Measurements from ENCODE around the gene CDK5RAP3.

The CDK5RAP3 gene

GRCh38 chr17:48028736-48029135 lies 57.8 kb downstream of the CDK5RAP3 start:
- in situ Hi-C loops (cut with MboI; ENCODE audit: low pct_unique_long_range_greater_than_20kb, low sequenced_read_pairs, unreplicated experiment) = loop anchor here (5.0 kb wide), 1 partner anchor 39 kb away; no protein-coding TSS in a partner anchor
- no peak for DNase-seq (ENCODE audit: low spot score)
- TF ChIP-seq CTCF (IDR thresholded peaks at IDR 0.05; ENCODE audit: extremely low read depth, insufficient read depth, missing control alignments) = no peak

- TF ChIP-seq CTCF (IDR thresholded peaks at IDR 0.05; ENCODE audit: extremely low read depth, insufficient read depth, missing control alignments) = no peak
- no peak for DNase-seq (ENCODE audit: low spot score)
- in situ Hi-C loops (cut with MboI; ENCODE audit: low pct_unique_long_range_greater_than_20kb, low sequenced_read_pairs, unreplicated experiment) = no loop called here
These were observed 59.6 kb downstream of the CDK5RAP3 start for GRCh38 chr17:48030531-48030930.
